IPS-NIHi11 (cell line): ENCODE data around the gene MCF2L2.
"Not testable (repeated sequence)": the region's sequence is repeated elsewhere in the genome, so short reads cannot be mapped to it uniquely, and the experiment has no call there.

ENCODE experiments used
- DNase-seq: peaks from one replicate; pipeline ENCODE4 v3.0.0; 2012; ENCODE audit warnings: mixed read lengths, low spot score

MCF2L2 gene

GRCh38 chr3:183230826-183231225, 197.6 kb downstream of the MCF2L2 start:
- no peak for DNase-seq

DNA sequence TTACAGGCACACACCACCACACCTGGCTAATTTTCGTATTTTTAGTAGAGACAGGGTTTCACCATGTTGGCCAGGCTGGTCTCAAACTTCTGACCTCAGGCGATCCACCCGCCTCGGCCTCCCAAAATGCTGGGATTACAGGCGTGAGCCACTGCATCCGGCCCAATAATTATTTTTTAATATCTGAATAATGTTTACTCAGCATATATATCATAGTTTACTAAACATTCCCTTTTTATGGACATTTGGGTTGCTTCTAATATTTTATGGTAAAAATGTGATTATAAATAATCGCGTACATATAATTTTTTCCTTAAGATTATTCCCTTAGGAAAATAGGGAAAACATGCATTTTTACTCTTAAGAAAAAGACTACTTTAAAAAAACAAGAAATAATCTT, 198.2 kb downstream of the MCF2L2 start:
- not testable (repeated sequence) for DNase-seq

GRCh38 chr3:183229178-183229577, 199.2 kb downstream of the MCF2L2 start:
- no peak for DNase-seq

- DNase-seq: no peak
Measured at GRCh38 chr3:183227586-183227985, 200.8 kb downstream of the MCF2L2 start.

- DNase-seq: no peak
Measured at GRCh38 chr3:183226333-183226890, 202.0 kb downstream of the MCF2L2 start.

- DNase-seq: no peak
Measured at GRCh38 chr3:183224180-183224970, 204.0 kb downstream of the MCF2L2 start.

DNA sequence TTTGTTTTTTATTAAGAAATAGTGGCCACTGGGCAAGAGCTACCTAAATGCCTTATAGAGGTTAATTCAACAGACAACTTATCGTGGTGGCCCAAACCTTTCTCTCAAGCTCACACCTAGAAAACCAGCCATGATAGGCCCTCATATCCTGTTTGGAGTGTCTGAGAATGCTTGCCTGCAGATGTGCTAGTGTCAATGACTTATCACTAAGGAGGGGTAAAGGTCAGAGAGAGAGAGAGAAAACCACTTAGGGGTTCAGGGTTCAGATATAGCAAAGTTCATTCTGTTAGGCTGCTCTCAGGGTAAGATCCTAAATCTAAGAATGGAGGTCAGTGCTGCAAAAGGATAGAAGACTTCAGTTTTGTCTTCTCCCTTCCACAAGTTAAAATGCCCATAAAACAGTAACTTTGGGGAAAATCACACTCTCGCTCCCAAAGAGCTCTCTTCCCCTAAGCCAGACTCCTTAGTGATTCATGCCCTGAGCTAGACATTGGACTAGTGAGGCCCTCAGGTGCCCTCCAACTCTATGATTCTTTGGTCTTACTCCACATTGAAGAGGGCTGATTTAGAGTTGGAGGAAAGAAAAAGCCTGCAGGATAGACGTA, 205.7 kb downstream of the MCF2L2 start:
- no peak for DNase-seq

DNA sequence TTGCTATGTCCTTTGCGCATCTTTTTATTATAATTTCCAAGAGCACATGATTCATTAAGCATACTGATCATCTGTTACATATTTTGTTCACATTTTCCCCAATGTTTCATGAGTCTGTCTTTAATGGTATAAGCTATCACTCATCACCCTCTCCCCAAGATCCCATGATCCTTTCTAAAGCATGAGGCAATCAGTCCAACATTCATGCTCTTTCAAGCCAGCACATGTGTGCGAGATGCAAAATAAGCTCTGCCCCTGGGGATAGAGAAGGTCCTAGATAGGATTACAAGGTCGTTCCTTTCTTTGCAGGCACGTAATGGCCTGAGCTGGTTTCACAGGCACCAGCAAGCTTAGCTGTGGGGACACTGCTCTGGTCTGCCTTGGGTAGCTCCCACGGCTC, 207.6 kb downstream of the MCF2L2 start:
- no peak for DNase-seq

GRCh38 chr3:183218826-183219225, 209.6 kb downstream of the MCF2L2 start:
- no peak for DNase-seq

GRCh38 chr3:183217548-183218332, 210.7 kb downstream of the MCF2L2 start:
- no peak for DNase-seq

GRCh38 chr3:183215591-183216202, 212.7 kb downstream of the MCF2L2 start:
- no peak for DNase-seq

DNA sequence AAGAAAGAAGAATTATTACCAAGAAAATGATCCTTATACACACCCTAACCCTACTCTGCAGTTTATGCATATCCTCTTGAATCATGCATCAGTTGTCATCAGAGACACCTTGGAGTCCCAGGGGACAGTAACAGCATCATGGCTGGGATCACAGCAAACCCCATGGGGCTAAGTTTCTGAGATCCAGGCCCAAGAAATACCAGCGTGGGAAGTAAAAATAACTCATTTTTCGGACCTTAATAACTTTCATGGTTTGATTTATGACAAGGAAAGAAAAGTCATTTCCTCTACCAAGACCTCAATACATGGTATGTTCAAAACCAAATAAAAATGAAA, 214.2 kb downstream of the MCF2L2 start:
- DNase-seq: no peak

GRCh38 chr3:183213415-183214276, 214.8 kb downstream of the MCF2L2 start:
- DNase-seq: no peak

GRCh38 chr3:183212565-183212964, 215.9 kb downstream of the MCF2L2 start:
- DNase-seq: no peak

- no peak for DNase-seq
Measured at GRCh38 chr3:183212096-183212495, 216.3 kb downstream of the MCF2L2 start.

GRCh38 chr3:183211352-183211751, 217.1 kb downstream of the MCF2L2 start:
- DNase-seq: no peak

- DNase-seq: no peak
Measured at GRCh38 chr3:183210862-183211341, 217.5 kb downstream of the MCF2L2 start.

GRCh38 chr3:183210341-183210740, 218.1 kb downstream of the MCF2L2 start:
- DNase-seq: no peak

DNA sequence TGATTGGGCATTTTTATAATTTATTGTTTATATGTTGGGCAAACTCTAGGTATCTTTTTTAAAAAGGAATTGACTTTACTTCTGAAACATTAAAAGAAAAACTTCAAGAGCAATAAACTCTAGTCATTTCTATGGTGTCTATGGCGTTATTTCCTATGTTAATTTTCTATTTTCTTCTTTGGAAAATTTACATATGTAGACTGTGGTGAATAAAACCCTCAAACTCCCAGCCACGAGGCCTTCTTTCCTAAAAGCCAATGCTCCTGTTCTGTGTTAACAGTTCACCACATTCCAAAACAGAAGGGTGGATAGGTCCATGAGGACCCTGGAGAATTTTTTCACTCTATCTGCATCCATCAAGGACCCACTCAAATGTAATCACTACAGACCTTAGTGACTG, 219.6 kb downstream of the MCF2L2 start:
- DNase-seq: no peak

DNA sequence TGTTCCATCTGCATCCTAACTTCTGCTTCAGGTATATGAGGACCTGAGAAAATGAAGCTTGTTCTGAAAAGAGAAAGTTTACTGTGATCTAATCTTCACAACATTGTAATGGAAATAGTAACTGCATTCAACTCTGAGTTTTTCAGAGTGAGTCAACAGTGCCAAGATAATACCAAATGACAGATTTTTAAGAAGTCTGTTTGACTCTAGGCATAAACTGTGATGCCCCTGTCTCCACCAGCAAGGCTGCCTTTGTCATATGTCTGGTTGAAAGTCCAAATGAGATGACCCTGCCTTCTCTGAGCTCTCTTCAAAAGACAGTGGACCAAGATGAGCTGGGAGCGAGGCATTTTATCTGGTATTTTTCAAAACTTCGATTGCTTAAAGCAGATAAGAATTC, 220.2 kb downstream of the MCF2L2 start:
- no peak for DNase-seq

- DNase-seq: no peak
Measured at GRCh38 chr3:183203670-183204069, 224.7 kb downstream of the MCF2L2 start.
